ENCODE measurements around the gene TBXA2R. TPM values are rescaled to one million over a fixed set of nuclear protein-coding genes. Genes with fewer than 3 reads are reported as not detected.

TBXA2R gene
- total RNA-seq, 4 donors from 2014 or later: 0.27 to 0.79 TPM; not detected in 2

DNA sequence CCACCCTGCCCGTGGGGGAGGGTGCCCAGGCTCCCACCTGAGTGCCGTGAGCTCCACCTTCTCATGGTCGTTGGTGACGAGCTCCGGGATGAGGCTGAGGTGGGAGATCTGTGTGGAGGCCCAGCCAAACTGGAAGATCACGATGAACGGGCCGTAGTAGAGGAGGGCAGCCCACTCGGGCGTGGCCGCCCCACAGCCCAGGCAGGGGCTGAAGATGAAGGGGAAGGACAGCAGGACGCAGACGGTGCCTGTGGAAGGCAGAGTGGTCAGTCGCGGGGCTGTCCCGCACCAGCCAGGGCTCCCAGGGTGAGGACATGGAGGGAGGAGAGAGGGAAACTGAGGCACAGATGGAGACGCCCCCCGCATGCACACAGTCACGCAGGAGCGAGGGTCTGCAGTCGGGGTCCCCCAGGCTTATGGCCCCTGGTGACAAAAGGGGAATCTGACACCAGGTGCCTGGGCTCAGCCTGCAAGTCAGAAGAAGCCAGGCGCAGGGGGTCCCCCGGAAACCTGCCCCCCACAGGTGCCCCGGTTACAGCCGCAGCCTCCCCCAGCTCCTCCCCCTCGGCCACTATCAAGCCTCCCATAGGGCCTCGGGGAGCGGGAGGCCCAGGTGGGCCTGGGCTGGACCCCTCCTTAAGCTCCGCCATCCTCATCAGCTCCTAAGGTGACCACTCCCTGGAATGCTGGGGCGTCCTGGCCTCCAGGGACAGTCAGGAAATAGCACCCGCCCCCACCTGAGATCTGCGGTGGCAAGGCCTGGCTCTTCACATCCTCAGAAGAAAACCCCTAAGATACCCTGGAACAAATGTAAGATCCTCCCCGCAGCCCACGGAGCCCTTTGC lies 55.5 kb downstream of the TBXA2R start:
- TF ChIP-seq EP300 (IDR thresholded peaks at IDR 0.05; ENCODE audit: low read depth) (no peak), POLR2AphosphoS5 (IDR thresholded peaks at IDR 0.05) (no peak), POLR2A (IDR thresholded peaks at IDR 0.05) (no peak)
- TF ChIP-seq, protein P1, sequence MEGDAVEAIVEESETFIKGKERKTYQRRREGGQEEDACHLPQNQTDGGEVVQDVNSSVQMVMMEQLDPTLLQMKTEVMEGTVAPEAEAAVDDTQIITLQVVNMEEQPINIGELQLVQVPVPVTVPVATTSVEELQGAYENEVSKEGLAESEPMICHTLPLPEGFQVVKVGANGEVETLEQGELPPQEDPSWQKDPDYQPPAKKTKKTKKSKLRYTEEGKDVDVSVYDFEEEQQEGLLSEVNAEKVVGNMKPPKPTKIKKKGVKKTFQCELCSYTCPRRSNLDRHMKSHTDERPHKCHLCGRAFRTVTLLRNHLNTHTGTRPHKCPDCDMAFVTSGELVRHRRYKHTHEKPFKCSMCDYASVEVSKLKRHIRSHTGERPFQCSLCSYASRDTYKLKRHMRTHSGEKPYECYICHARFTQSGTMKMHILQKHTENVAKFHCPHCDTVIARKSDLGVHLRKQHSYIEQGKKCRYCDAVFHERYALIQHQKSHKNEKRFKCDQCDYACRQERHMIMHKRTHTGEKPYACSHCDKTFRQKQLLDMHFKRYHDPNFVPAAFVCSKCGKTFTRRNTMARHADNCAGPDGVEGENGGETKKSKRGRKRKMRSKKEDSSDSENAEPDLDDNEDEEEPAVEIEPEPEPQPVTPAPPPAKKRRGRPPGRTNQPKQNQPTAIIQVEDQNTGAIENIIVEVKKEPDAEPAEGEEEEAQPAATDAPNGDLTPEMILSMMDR (IDR thresholded peaks at IDR 0.05): no peak
- H3K27me3 ChIP-seq: no peaks in the 10 kb centered on the region
- H3K36me3 ChIP-seq: no peaks in the 10 kb centered on the region
- H3K27ac ChIP-seq: no peak overlapping the region
- WGBS, 2 donors (ENCODE audit: low coverage in 1 of 2): 92 to 100% methylated on average over 3 to 30 of the region's 34 CpGs
- no peak for DNase-seq
- intact Hi-C loops (cut with DNase I; ENCODE audit: low total_unique reads) (no loop called here), in situ Hi-C loops (cut with MboI; ENCODE audit: low pct_ligation_motif_present in 1 of 4, low pct_unique_long_range_greater_than_20kb in 1 of 4, low sequenced_read_pairs in 3 of 4) (no loop called here)
- H3K4me3 ChIP-seq: no peak overlapping the region
- peaks cover 6 to 28% (median 14%) of the 10 kb centered on the region in 4 donors for H3K4me1 ChIP-seq
- no peaks in the 10 kb centered on the region for H3K9me3 ChIP-seq

- H3K36me3 ChIP-seq: no peaks in the 10 kb centered on the region
These were observed 56.9 kb downstream of the TBXA2R start for GRCh38 chr19:3549816-3550215.

GRCh38 chr19:3548606-3549005 lies 58.1 kb downstream of the TBXA2R start:
- TF ChIP-seq, protein P1 (IDR thresholded peaks at IDR 0.05): no peak
- TF ChIP-seq POLR2AphosphoS5 (IDR thresholded peaks at IDR 0.05) (no peak), POLR2A (IDR thresholded peaks at IDR 0.05) (no peak), EP300 (IDR thresholded peaks at IDR 0.05; ENCODE audit: low read depth) (no peak)
- in situ Hi-C loops (cut with MboI; ENCODE audit: low pct_ligation_motif_present in 1 of 4, low pct_unique_long_range_greater_than_20kb in 1 of 4, low sequenced_read_pairs in 3 of 4): no loop called here
- DNase-seq: no peak
- 89% methylated on average over 14 of the region's 14 CpGs; no CpG with 5 or more reads in 1 of the 2 donors for WGBS, 2 donors (ENCODE audit: low coverage in 1 of 2)
- Histone ChIP-seq H3K4me1 (peaks cover 0 to 7% (median 2%) of the 10 kb centered on the region in 4 donors), H3K27me3 (no peaks in the 10 kb centered on the region), H3K9me3 (no peaks in the 10 kb centered on the region), H3K27ac (no peak overlapping the region), H3K4me3 (no peak overlapping the region), H3K36me3 (no peaks in the 10 kb centered on the region)
- intact Hi-C loops (cut with DNase I; ENCODE audit: low total_unique reads): loop anchor here (10.0 kb wide), 1 partner anchor 156 kb away; the partner anchor contains the start of genes PIP5K1C and TJP3

More at GRCh38 chr19:3549816-3550215, 56.9 kb downstream of the TBXA2R start:
- 86 to 89% methylated on average over 3 to 10 of the region's 10 CpGs for WGBS, 2 donors (ENCODE audit: low coverage in 1 of 2)
- TF ChIP-seq POLR2AphosphoS5 (IDR thresholded peaks at IDR 0.05) (no peak), POLR2A (IDR thresholded peaks at IDR 0.05) (no peak), EP300 (IDR thresholded peaks at IDR 0.05; ENCODE audit: low read depth) (no peak)
- TF ChIP-seq, protein P1 (IDR thresholded peaks at IDR 0.05): no peak
- H3K27me3 ChIP-seq: no peaks in the 10 kb centered on the region
- H3K27ac ChIP-seq: no peak overlapping the region
- no peak overlapping the region for H3K4me3 ChIP-seq
- no peaks in the 10 kb centered on the region for H3K9me3 ChIP-seq
- DNase-seq: no peak
- intact Hi-C loops (cut with DNase I; ENCODE audit: low total_unique reads) (loop anchor here (10.0 kb wide), 1 partner anchor 155 kb away; the partner anchor contains the start of genes PIP5K1C and TJP3), in situ Hi-C loops (cut with MboI; ENCODE audit: low pct_ligation_motif_present in 1 of 4, low pct_unique_long_range_greater_than_20kb in 1 of 4, low sequenced_read_pairs in 3 of 4) (no loop called here)
- H3K4me1 ChIP-seq: peaks cover 0 to 16% (median 5%) of the 10 kb centered on the region in 4 donors

GRCh38 chr19:3547767-3548282 lies 58.9 kb downstream of the TBXA2R start:
- Histone ChIP-seq H3K27ac (no peak overlapping the region), H3K9me3 (no peaks in the 10 kb centered on the region), H3K36me3 (no peaks in the 10 kb centered on the region), H3K4me3 (no peak overlapping the region), H3K27me3 (no peaks in the 10 kb centered on the region), H3K4me1 (peaks cover 0 to 4% (median under 1%) of the 10 kb centered on the region in 4 donors)
- intact Hi-C loops (cut with DNase I; ENCODE audit: low total_unique reads): loop anchor here (10.0 kb wide), 1 partner anchor 157 kb away; the partner anchor contains the start of genes PIP5K1C and TJP3
- in situ Hi-C loops (cut with MboI; ENCODE audit: low pct_ligation_motif_present in 1 of 4, low pct_unique_long_range_greater_than_20kb in 1 of 4, low sequenced_read_pairs in 3 of 4): no loop called here
- TF ChIP-seq POLR2A (IDR thresholded peaks at IDR 0.05) (no peak), POLR2AphosphoS5 (IDR thresholded peaks at IDR 0.05) (no peak), EP300 (IDR thresholded peaks at IDR 0.05; ENCODE audit: low read depth) (no peak)
- TF ChIP-seq, protein P1 (IDR thresholded peaks at IDR 0.05): no peak
- WGBS, 2 donors (ENCODE audit: low coverage in 1 of 2): 88% methylated on average over 29 of the region's 36 CpGs; no CpG with 5 or more reads in 1 of the 2 donors
- DNase-seq: no peak

All from transverse colon (tissue), 4 donors.